ENCODE data around the gene RPN2. TPM values are rescaled to one million over a fixed set of nuclear protein-coding genes. Genes with fewer than 3 reads are reported as not detected.

The RPN2 gene
- total and polyA plus RNA-seq, 9 of the 15 experiments (the other 6 are each of a cell fraction or from before 2014, with no cell fraction given), result 168 to 548 (median 325) TPM

DNA sequence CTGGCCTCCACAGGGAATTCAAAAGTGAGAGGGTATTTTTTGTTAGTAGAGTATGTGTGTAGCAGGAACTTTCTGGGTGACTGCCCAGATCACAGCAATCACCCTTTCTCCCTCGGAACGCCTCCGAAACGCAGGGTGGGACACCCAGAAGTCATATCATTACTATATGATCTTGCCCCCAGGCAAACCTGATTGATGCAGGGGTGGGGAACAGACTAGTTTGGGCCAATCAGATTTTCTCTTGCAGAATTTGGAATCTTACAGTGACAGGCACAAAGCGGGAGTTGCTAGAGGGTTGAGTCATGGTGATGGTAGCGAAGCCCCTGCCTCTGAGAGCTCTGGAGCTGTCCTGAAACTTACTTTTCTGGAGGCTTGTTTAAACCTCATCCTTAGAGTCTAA, 16.5 kb upstream of the RPN2 start (continued):
- TF ChIP-seq SAP30 (IDR thresholded peaks at IDR 0.05; ENCODE audit: borderline replicate concordance, insufficient read depth, low read depth, low read length, poor library complexity, severe bottlenecking), result no peak
- TF ChIP-seq ZSCAN29 (IDR thresholded peaks at IDR 0.05), result no peak
- TF ChIP-seq, protein P1, sequence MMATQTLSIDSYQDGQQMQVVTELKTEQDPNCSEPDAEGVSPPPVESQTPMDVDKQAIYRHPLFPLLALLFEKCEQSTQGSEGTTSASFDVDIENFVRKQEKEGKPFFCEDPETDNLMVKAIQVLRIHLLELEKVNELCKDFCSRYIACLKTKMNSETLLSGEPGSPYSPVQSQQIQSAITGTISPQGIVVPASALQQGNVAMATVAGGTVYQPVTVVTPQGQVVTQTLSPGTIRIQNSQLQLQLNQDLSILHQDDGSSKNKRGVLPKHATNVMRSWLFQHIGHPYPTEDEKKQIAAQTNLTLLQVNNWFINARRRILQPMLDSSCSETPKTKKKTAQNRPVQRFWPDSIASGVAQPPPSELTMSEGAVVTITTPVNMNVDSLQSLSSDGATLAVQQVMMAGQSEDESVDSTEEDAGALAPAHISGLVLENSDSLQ (IDR thresholded peaks at IDR 0.05), result peak; percentile 54
- no peak for TF ChIP-seq DACH1 (IDR thresholded peaks at IDR 0.05; ENCODE audit: partially characterized antibody)
- TF ChIP-seq DPF2 (IDR thresholded peaks at IDR 0.05), result 0 out of 2 replicates have a peak, but pooled peaks have one; percentile 10
- TF ChIP-seq SRSF9 (IDR thresholded peaks at IDR 0.05; ENCODE audit: borderline replicate concordance, low read depth, low read length), result no peak
- TF ChIP-seq ZNF311 (CRISPR knock-in tag; IDR thresholded peaks at IDR 0.05), result no peak
- TF ChIP-seq ZNF253 (CRISPR knock-in tag; conservative IDR thresholded peaks at IDR 0.05), result no peak
- TF ChIP-seq ZNF699 (CRISPR knock-in tag; IDR thresholded peaks at IDR 0.05; ENCODE audit: insufficient replicate concordance), result no peak
- no peak for TF ChIP-seq FOXK1 (CRISPR knock-in tag; IDR thresholded peaks at IDR 0.05; ENCODE audit: borderline replicate concordance)
- TF ChIP-seq, protein P2, sequence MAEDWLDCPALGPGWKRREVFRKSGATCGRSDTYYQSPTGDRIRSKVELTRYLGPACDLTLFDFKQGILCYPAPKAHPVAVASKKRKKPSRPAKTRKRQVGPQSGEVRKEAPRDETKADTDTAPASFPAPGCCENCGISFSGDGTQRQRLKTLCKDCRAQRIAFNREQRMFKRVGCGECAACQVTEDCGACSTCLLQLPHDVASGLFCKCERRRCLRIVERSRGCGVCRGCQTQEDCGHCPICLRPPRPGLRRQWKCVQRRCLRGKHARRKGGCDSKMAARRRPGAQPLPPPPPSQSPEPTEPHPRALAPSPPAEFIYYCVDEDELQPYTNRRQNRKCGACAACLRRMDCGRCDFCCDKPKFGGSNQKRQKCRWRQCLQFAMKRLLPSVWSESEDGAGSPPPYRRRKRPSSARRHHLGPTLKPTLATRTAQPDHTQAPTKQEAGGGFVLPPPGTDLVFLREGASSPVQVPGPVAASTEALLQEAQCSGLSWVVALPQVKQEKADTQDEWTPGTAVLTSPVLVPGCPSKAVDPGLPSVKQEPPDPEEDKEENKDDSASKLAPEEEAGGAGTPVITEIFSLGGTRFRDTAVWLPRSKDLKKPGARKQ (CRISPR knock-in tag; IDR thresholded peaks at IDR 0.05), result no peak
- TF ChIP-seq ZBTB7A (IDR thresholded peaks at IDR 0.05; ENCODE audit: borderline replicate concordance, control insufficient read depth, low read depth, low read length), result peak; percentile 40; the same call in 1 of the 2 replicates
- TF ChIP-seq HDAC1 (IDR thresholded peaks at IDR 0.05), result no peak
- TF ChIP-seq, protein P3, sequence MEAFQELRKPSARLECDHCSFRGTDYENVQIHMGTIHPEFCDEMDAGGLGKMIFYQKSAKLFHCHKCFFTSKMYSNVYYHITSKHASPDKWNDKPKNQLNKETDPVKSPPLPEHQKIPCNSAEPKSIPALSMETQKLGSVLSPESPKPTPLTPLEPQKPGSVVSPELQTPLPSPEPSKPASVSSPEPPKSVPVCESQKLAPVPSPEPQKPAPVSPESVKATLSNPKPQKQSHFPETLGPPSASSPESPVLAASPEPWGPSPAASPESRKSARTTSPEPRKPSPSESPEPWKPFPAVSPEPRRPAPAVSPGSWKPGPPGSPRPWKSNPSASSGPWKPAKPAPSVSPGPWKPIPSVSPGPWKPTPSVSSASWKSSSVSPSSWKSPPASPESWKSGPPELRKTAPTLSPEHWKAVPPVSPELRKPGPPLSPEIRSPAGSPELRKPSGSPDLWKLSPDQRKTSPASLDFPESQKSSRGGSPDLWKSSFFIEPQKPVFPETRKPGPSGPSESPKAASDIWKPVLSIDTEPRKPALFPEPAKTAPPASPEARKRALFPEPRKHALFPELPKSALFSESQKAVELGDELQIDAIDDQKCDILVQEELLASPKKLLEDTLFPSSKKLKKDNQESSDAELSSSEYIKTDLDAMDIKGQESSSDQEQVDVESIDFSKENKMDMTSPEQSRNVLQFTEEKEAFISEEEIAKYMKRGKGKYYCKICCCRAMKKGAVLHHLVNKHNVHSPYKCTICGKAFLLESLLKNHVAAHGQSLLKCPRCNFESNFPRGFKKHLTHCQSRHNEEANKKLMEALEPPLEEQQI (IDR thresholded peaks at IDR 0.05), result no peak
- TF ChIP-seq SREBF1 (IDR thresholded peaks at IDR 0.05; ENCODE audit: borderline replicate concordance, low read depth, low read length), result no peak
- no peak for TF ChIP-seq BRF1 (IDR thresholded peaks at IDR 0.05; ENCODE audit: borderline replicate concordance, extremely low read depth, insufficient read length)
- TF ChIP-seq ZNF217 (CRISPR knock-in tag; IDR thresholded peaks at IDR 0.05), result no peak
- no peak for TF ChIP-seq KLF13 (tag; IDR thresholded peaks at IDR 0.05; ENCODE audit: borderline replicate concordance, low read depth)
- no peak for TF ChIP-seq CREB1 (IDR thresholded peaks at IDR 0.05)
- no peak for TF ChIP-seq CREB1 (CRISPR knock-in tag; IDR thresholded peaks at IDR 0.05)
- TF ChIP-seq, protein P4, sequence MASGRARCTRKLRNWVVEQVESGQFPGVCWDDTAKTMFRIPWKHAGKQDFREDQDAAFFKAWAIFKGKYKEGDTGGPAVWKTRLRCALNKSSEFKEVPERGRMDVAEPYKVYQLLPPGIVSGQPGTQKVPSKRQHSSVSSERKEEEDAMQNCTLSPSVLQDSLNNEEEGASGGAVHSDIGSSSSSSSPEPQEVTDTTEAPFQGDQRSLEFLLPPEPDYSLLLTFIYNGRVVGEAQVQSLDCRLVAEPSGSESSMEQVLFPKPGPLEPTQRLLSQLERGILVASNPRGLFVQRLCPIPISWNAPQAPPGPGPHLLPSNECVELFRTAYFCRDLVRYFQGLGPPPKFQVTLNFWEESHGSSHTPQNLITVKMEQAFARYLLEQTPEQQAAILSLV (tag; IDR thresholded peaks at IDR 0.05), result no peak
- TF ChIP-seq THRAP3 (IDR thresholded peaks at IDR 0.05; ENCODE audit: borderline replicate concordance), result no peak
- TF ChIP-seq NFE2 (IDR thresholded peaks at IDR 0.05; ENCODE audit: low read depth), result 0 out of 2 replicates have a peak, but pooled peaks have one; percentile 30
- no peak for TF ChIP-seq MED1 (CRISPR knock-in tag; IDR thresholded peaks at IDR 0.05; ENCODE audit: borderline replicate concordance)
- no peak for TF ChIP-seq NFXL1 (CRISPR knock-in tag; IDR thresholded peaks at IDR 0.05)
